Measurements from ENCODE around the gene BDKRB2.

The BDKRB2 gene

DNA sequence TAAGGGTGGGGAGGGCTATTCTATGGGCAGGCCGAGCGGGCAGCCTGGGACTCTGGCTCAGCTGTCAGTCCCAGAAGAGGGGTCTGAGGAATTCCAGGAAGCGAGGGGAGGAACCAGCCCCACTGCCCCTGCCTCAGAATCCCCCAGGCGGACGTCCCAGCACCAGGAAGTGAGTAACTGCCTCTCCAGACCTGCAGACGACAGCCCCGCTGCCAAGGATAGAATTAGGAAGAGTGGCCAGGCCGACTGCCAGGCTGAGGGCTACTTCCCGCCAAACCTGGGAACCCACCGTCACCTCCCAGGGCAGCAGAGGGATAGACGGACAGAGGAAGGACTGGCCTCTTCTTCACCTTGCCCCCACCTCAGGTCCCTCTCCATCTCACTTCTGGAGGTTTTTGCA is 6.7 kb upstream of the BDKRB2 start:
- no peak for DNase-seq

DNA sequence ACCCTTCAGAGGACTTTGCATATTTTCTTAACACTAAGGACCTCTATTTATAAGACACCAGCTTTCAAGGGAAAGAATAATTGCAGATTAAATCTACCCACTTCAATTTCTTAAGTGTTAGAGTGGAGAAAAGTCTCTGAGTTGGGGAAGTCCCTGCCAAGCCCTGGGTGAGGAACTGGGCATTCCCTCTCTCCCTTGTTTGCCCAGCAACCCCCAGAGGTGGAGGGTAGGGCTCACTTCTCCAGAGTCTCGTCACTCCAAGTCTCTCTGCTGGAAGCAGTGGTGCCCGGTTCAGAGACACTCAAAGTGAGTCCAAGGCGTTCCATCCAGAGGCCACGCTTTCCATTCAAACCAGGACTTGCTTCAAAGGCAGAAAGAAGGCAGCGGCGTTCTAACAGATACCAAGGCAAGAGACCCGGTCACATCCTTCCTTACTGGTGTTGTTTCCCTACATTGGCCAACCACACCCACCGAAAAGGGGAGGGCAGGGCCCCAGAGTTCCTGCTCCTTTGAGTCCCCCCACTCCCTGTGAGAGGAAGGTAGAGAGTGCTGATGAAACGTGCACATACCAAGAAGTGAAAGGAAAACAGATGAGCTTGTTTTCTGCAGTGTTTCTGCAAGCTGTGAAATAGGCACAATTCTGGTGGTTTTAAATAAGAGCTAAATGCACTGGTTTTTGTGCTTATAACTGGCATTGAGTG is 6.1 kb upstream of the BDKRB2 start:
- peak in 11 of 51 donors; percentile 5 to 42 (median 21) for DNase-seq

DNA sequence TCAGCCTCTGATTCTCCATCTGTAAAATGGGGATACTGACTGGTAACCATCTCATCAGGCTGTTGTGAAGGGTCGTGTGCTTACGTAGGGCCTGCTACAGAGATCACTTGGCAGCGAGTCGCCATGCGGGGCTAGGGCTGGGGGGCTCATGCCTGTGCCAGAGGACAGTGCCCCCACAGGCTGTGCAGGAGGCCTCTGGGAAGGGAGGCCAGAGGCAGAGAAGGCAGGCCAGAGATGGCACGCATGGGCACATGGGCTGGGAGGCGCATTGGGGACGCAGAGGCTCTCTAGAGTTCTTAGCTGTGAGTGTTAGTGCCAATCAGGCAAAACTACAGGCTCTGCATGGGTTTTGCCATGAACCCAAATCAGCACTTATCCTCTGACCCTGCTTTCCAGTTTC is 3.5 kb upstream of the BDKRB2 start:
- no peak for DNase-seq

DNA sequence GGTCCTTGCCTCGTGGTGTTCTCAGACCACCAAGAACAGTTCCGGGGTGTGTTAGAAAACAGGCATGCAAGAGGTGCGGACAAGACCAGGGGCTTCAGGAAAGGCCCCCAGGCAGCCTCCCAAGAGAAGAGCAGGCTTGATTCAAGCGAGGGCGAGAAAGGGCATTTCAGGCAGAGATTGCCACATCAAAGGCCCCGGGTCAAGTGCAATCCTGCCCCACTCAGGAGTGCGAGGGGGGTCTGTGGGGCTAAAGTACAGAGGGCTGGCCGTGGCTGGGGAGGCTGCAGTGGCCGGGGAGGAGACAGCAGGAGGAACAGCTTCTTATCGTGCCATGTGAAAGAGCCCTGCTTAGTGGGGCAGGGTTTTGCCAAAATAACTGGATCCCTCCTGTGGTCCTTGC is 2.7 kb upstream of the BDKRB2 start:
- no peak for DNase-seq

DNA sequence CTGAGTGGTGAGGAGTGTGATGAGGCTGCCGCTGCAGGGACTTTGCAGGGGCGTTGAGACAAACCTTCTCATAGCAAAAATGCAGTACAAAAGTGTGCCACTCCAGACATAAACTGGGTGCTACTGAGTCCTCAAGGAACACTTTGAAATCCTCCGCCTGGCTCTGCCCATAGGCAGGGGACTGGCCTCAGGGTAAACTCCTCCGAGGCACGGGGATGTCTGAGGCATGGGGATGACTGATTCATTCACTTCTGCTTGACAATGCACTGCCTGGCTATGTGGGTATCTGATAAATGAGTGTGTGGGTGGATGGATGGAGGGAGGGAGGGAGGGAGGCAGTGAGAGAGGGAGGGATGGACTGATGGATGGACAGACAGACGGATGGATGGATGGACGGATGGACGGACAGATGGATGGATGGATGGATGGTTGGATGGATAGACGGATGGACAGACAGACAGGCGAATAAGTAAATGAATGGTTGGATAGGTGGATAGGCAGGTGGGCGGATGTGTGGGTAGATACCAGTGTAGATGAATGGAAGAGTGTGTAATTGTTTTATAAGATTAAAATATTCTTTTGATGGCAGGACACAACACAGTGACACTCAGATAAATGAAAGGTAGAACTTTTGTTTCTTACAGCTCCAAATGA is 2.1 kb upstream of the BDKRB2 start:
- no peak for DNase-seq

DNA sequence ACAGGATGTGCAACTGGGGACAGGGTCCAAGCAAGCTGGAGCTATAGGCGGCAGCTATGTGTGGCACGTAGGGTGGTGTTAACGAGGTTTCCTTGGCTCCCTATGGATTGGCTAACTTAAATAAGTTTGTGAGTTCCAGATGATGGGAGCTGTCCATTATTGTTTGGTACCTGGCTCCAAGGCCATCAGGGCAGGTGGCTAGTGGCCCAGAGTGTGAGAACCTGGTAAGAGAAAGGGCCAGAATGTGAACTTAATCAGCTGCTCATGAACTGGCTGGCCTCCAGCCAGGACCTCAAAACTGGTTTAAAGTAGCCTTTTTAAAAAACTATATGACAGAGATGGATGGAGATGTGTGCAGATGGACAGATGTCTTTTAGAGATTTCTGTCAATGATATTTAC is 1.5 kb upstream of the BDKRB2 start:
- no peak for DNase-seq

DNA sequence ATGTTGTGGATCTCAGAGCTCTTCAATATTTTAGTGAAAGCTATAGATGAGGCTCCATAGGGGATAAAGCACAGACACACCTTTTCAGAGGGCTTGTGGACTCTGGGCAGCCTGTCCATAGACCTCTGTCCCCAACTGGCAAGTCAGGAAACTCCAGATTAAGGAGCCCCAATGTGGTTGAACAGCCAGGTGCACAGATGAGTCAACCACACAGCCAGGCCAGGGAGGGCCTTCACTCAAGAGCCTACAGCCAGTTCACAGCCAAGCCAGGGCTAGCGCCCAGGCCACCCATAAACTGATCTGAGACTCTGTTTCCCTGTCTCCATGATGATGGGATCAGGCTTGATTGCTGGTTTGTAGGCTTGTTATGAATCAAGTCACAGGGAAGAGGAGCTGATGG is 1.0 kb upstream of the BDKRB2 start:
- DNase-seq = no peak

DNA sequence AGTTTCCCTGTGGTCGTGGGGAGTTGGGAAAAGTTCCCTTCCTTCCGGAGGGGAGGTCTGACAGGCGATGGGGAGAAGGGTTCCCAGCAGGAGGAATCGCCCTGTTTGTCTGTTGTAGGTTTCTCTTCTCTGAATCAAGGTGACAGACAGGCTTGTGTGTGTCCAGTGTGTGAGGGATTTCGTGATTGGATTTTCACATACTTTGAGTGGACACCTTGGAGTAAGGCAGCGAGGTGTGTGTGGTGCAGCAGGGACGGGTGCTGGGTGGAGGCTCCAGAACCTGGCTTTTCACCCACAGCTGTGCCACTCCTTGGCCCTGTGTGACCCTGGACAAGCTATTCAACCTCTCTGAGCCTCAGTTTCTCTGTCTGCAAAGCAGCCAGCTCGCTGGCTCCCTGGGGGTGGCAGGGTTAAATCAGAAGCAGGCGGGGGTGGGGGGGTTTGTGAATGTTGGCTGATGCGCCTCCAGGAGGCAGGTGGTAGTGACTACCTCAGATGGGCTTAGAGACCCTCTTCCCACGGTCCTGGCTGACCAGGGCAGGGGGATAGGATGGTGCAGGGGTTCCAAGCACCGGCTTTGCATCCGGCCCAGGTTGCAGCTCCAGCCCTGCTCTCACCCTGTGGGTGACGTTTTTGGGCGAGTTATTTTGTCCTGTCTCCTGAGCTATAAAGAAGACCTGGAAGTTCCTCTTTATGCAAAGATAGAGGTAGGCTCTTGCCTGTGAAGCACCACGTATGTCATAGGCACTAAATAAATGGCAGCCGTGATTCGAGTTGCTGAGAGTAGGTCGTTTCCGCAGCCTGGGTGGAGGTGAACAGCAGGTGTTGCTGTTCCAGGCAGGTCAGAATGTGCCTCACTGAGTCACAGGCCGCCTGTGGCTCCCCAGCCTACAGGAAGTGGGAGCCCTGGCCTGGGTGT is 679 bp downstream of the BDKRB2 start:
- no peak for DNase-seq

DNA sequence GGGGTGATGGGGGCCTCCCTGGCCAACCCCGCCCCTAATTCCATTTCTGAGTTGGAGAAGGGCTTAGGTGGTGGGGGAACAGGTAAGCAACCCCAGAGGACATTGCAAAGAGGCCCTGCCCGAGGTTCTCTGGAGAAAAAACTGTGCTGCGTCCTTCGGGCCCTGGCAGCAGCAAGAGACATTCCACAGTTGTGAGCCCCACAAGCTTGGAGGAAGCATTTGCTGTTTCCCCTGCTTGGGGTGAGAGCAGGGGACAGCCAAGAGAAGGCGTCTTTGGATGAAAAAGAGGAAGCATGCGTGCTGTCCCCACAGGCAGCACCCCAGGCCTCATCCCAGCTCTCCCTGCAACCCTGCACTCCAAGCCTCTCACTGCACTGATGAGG is 1.3 kb downstream of the BDKRB2 start:
- DNase-seq = no peak

DNA sequence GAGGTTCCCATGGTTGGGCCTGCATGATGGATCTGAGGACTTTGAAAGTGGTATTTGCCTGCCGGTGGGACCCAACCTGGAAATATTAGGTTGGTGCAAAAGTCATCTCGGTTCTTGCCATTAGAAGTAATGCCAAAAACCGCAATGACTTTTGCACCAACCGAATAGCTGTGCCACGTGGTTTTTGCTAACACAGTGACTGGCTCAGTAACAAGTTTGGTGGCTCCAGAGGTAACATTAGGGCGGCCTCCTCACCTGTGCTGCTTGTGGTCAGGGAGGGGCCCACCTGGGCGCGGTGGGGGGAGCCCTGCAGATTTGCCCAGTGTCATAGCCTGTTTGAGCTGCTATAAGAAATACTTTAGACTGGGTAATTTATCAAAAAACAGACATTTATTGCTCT is 1.8 kb downstream of the BDKRB2 start:
- no peak for DNase-seq

DNA sequence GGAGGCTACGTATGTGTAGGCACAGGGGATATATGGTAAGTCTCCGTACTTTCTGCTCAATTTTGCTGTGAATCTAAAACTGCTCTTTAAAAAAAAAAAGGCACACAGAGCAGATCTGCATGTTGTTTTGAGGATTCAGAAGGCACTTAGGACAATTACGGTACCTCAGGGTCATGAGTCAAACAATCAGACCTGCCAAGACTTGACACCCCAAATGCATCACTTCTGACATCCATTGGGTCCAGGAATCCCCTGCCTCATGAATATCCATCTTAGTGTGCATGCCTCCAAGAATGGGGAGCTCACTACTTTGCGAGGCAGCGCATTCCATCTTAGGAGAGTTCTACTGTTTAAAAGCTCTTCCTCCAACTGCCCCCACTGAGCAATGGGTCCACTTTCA is 3.0 kb downstream of the BDKRB2 start:
- no peak for DNase-seq

DNA sequence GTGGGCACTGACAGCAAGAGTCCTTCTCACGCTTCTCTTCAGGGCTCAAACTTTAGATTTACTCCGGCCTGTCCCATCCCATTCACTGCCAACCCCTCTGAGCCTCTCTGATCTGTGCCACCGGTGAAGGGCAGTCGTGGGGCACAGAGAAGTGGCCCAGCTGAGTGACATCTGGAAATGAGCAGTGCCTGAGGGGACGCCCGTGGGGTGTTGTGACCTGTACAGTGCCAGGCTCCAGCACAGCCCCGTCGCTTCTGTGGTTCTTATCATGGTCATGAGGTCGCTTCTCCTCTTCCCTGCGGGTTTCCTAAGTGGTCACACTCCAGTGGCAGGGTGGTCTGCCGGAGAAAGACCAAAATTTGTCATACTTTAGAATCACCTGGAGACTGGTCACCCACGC is 4.1 kb downstream of the BDKRB2 start:
- no peak for DNase-seq

DNA sequence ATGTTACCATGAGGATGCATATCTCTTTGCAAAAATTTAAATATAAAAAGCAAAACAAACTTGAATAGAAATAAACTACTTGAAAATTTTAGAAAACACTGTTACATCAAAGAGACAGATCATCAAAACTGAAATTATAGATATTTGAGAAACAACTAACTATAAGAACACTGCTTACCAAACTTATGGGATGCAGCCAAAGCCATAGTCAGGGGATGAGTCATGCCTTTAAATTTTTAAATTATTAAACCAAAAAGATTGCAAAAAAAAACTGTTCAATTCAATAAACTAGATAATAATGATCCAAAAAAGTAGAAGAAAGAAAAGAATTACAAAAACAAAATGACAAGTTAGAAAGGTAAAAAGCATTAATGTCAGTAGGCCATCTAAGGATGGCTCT is 7.5 kb downstream of the BDKRB2 start:
- DNase-seq = no peak

DNA sequence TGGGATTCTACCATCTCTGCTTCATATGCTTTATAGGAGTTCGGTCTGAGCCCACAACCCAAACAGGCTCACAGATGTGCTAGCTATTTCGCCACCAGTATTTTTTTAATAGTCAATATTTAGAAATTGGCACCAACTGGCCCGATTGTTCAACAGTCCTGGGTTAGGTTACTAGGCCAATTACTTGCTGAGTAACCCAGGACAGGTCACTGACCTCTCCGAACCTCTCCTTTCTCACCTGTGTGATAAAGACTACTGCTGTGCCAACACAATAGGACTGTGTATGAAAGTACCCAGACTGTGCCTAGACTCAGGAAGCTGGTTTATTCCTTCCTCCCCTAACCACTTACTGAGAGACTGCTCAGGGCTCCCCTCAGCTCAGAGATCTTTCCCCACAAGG is 8.3 kb downstream of the BDKRB2 start:
- DNase-seq = no peak

DNA sequence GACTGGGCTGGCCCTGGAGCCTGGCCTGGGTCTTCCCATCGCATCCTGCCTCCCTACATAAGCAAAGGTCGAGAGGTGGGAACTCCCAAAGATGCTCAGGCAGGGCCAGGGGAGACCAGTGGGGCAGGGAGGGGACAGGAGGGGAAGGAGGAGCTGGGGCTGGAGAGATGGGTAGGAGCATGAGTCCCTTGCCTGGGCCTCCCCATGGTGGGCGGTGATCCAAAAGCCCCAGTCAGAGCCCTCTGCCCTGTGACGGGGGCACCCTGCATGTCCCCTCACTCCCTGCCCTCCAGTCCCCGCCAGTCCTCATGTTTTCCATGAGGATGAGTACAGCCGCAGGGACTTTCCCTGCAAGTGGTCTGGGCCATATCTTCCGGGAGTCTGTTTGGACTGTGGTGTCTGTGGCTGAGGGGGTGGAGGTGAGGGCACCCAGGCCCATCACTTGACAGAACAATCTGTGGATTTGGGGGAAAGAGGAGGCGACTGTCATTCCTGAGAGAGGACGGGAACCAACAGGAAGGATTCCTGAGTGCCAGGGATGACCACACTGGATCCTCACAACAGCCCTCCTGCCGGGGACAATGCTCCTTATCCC is 9.3 kb downstream of the BDKRB2 start:
- no peak for DNase-seq

DNA sequence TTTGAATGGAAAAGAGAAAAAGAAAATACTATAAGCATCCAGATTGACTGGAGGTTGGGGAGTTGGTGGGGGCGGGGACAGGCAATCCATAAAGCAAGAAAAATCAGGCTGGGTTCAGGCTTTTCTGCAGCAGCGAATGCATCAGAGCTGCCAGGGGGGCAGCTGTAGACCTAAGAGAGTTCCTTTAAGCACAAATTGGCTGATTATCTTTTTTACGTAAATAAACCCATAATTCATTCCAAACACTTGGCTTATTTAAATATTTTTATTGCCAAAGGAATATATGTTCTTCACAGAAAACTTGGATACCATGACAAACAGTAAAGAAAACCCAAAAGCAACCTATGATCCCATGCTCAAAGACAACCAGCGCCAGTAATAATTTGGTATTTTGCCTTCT is 10.2 kb downstream of the BDKRB2 start:
- no peak for DNase-seq

DNA sequence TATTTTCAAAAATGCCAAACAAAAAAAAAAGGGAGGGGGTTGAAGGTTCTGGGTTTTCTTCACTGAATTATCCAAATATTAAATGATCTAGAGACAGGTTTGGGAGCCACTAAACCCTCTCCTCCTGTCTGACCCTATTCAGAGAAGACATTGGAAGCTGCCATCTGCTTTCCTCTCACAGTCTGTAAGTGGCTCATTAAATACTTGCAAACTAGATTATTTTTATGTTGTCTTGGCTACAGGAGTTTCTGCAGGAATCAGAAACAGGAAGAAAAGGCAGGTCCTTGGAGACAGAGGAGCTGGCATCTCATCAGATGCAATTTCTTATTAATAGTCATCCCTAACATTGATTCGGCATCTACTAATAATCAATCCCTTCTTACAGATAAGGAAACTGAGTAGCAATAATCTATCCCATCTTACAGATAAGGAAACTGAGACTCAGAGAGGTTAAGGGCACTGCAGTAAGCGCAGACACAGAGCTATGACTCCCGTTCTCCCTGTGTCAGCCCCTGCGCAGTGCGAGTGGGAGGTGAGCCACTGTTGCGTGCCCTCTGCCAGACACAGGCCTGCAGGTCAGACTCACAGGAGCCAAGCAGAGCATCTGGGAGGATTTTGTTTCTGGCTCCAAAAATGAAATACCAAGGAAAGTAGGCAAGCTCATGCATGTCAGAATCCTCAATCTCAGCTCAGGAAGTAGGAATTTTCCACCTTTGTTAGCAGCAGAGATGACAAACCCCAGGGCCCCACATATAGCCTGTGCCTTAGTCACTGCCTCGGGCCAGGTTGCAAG is 11.0 kb downstream of the BDKRB2 start:
- DNase-seq = no peak

DNA sequence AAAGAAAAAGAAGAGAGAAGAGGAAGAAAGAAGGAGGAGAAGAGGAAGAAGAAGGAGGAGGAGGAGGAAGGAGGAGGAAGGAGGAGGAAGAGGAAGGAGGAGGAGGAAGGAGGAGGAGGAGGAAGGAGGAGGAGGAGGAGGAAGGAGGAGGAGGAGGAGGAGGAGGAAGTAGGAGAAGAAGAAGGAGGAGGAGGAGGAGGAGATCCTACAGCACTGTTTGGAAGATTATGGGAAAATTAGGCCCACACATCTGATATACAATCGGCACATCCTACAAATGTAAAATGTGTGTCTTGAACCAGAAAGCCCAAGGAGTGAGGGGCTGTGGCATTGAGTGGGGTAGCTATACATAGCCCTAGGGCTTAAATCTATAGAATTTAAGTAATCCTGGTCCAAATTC is 12.0 kb downstream of the BDKRB2 start:
- no peak for DNase-seq

DNA sequence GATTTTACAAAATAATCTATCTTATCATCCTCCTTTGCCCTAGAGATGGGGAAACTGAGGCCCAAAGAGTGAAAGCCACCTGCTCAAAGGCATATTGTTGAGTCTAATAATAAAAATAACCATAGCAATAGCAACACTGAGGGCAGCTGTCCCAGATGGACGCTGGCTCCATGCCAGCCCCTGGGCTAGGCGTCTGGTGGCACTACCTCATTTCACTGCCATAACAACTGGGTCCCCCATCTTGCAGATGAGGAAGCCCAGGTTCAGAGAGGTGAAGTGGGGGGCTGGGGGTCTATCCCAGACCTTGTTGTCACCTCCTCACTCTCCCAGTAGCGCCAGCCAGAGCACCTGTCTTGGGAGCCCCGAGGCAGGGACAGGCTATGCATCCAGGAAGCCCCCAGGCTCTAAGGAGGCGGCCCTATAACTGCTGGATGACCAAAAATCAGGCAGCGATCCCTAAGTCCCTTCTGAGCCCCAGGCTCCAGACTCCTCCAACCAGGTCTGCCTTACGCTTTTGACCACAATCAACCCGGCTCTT is 12.8 kb downstream of the BDKRB2 start:
- DNase-seq = no peak

DNA sequence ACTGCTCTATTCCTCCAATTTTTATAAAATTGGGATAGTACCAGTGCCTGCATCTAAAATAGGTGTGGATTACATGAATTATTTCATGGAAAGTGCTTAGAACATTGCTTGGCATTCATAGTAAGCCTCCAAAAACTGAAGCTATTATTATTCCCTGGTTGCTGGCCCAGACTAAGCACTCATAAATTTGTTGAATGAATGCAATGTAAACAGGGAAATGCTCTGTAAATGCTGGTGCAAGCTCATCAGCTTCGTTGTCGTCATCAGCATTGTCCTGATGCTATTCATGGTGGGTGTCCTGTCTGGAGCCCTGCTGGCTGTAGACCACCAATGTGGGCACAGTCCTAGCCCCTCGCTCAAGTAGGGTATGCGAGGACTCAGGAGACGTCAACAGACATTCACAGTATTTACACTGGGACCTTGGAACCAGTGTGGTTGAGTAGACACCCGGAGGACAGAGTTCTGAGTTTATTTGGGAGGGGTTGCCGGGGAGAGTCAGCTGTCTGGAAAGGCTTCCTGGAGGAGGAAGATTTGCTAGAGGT is 16.5 kb downstream of the BDKRB2 start:
- DNase-seq = no peak

DNA sequence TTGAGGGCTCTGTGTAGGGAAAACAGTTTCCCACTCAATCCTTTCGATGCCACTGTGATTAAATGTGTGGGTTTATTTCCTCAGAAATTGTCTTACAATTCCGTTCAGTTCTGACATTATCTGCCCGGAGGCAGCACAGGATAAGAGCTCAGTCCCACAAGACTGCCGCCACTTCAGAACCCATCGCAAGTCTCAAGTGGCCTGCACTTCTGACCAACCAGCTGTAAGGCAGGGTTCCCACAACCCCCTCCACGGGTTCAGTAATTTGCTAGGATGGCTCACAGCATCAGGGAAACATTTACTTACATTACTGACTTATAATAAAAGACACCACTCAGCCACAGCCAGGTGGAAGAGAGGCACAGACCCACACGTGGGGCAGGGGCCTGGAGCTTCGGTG is 17.2 kb downstream of the BDKRB2 start:
- DNase-seq = no peak

All from hypothalamus (tissue), 51 donors.